ENCODE measurements around the gene NRXN3. TPM values are rescaled to one million over a fixed set of nuclear protein-coding genes. Genes with fewer than 3 reads are reported as not detected.

Gene NRXN3
- total and polyA plus RNA-seq, 2 of the 13 experiments (the other 11 are each of a cell fraction or from before 2014, with no cell fraction given), result 0.03 TPM; not detected in 1

DNA sequence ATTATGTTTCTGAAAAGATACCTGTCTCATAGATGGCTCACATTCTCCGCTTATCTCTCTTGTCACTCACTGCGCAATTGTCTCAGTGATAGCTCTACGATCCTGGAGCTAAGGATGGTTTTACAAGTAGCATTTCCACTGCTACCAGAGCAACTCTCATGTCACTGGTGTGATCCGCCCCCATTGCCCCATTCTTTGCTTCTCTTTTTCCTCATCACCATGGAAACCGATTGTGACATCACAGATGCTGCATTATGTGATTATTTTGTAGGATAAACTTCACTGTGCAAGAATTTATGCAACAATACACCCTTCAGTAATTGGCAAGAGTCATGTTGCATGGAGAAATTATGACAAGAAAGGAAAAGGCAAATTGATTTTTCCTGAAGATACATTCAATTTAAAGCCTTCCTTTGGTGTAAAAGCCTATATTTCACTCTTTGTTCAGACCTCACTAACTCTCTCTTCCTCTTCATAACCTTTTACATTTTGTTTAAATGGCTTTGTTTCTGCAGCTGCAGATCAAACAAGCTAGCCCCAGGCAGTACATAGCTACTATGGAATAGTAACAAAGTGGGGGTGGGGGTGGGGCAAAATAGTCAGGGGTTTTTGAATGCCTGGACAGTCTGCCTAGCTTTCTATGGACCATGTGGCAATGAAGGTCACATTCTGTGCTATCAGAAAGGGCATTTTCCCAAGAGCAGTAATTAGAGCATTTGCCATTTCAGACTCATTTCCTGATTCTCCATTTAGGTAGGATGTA is 539.8 kb downstream of the NRXN3 start:
- FAIRE-seq (no peak), DNase-seq (ENCODE audit: low spot score) (no peak), ATAC-seq (no peak)
- WGBS (ENCODE audit: low lambda C conversion rate), result 42% methylated on average over 5 of the region's 5 CpGs
- CTCF ChIA-PET (ENCODE audit: low intra/inter-chr PET ratio, low total read pairs), result no interaction called here
- Histone ChIP-seq H2AFZ (ENCODE audit: low read length) (no peak overlapping the region), H3K4me2 (ENCODE audit: low read depth, low read length) (no peak overlapping the region), H3K4me3 (replicated peaks in 1 of 3; ENCODE audit: insufficient read depth in 1 of 3, low read depth in 2 of 3, low read length in 3 of 3) (no peak overlapping the region), H3K79me2 (ENCODE audit: insufficient read depth, low read length) (no peaks in the 10 kb centered on the region), H3K9me3 (ENCODE audit: low read length) (no peaks in the 10 kb centered on the region), H3K27ac (ENCODE audit: extremely low read length, insufficient read depth, low read length) (no peak overlapping the region), H3K36me3 (replicated peaks in 1 of 2; ENCODE audit: control insufficient read depth in 1 of 2, insufficient read depth in 2 of 2, low read length in 2 of 2) (no peaks in the 10 kb centered on the region), H4K20me1 (ENCODE audit: insufficient read depth, low read length) (no peaks in the 10 kb centered on the region), H3K9ac (ENCODE audit: insufficient read depth, low read depth, low read length) (no peak overlapping the region), H3K4me1 (ENCODE audit: insufficient read depth, low read length) (no peaks in the 10 kb centered on the region), H3K27me3 (ENCODE audit: control insufficient read depth in 1 of 2, insufficient read depth in 2 of 2, low read length in 2 of 2) (no peaks in the 10 kb centered on the region)
- TF ChIP-seq CREB1 (IDR thresholded peaks at IDR 0.05) (peak; percentile 52), CREB1 (CRISPR knock-in tag; IDR thresholded peaks at IDR 0.05) (no peak), NCOA5 (CRISPR knock-in tag; IDR thresholded peaks at IDR 0.05) (no peak)
- BruUV-seq (replicated peaks), result no TSS peak
- in situ Hi-C loops (cut with HindIII; ENCODE audit: extremely low pct_ligation_motif_present, low pct_unique_long_range_greater_than_20kb) (no loop called here), intact Hi-C loops (cut with micrococcal nuclease; ENCODE audit: unreplicated experiment) (no loop called here)
- POLR2A ChIA-PET, result no interaction called here

DNA sequence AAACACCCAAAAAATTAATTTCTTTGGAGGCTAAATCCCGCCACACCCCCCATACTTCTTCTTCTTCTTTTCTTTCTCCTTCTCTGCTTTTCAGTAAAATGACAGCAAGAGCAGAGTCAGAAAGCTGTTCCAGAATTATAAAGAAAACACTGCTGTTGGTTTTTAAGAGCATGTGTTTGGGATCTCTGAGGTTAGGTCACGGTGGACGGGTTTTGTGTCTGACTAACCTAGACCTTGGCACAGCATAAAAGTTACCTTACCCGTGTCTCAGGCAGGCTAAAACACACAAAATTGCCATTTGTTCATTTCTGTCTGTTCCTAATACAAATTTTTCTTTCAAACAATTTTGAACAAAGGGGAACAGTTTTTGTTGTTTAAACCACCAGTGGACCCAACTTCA is 540.8 kb downstream of the NRXN3 start:
- POLR2A ChIA-PET, result no interaction called here
- in situ Hi-C loops (cut with HindIII; ENCODE audit: extremely low pct_ligation_motif_present, low pct_unique_long_range_greater_than_20kb), result no loop called here

More for the DNA sequence above, 540.8 kb downstream of the NRXN3 start:
- DNase-seq (ENCODE audit: low spot score) (no peak), ATAC-seq (no peak), FAIRE-seq (no peak)
- Histone ChIP-seq H3K4me2 (ENCODE audit: low read depth, low read length) (no peak overlapping the region), H3K9me3 (ENCODE audit: low read length) (no peaks in the 10 kb centered on the region), H3K4me1 (ENCODE audit: insufficient read depth, low read length) (no peaks in the 10 kb centered on the region), H3K4me3 (replicated peaks in 1 of 3; ENCODE audit: insufficient read depth in 1 of 3, low read depth in 2 of 3, low read length in 3 of 3) (no peak overlapping the region), H3K27me3 (ENCODE audit: control insufficient read depth in 1 of 2, insufficient read depth in 2 of 2, low read length in 2 of 2) (no peaks in the 10 kb centered on the region), H3K9ac (ENCODE audit: insufficient read depth, low read depth, low read length) (no peak overlapping the region), H3K79me2 (ENCODE audit: insufficient read depth, low read length) (no peaks in the 10 kb centered on the region), H2AFZ (ENCODE audit: low read length) (no peak overlapping the region), H4K20me1 (ENCODE audit: insufficient read depth, low read length) (no peaks in the 10 kb centered on the region), H3K27ac (ENCODE audit: extremely low read length, insufficient read depth, low read length) (no peak overlapping the region), H3K36me3 (replicated peaks in 1 of 2; ENCODE audit: control insufficient read depth in 1 of 2, insufficient read depth in 2 of 2, low read length in 2 of 2) (no peaks in the 10 kb centered on the region)
- CTCF ChIA-PET (ENCODE audit: low intra/inter-chr PET ratio, low total read pairs), result no interaction called here
- WGBS (ENCODE audit: low lambda C conversion rate), result 6% methylated on average over 4 of the region's 4 CpGs
- intact Hi-C loops (cut with micrococcal nuclease; ENCODE audit: unreplicated experiment), result no loop called here
- no TSS peak for BruUV-seq (replicated peaks)
- TF ChIP-seq ZNF7 (CRISPR knock-in tag; IDR thresholded peaks at IDR 0.05) (no peak), KDM4B (CRISPR knock-in tag; IDR thresholded peaks at IDR 0.05) (no peak), HES4 (CRISPR knock-in tag; IDR thresholded peaks at IDR 0.05; ENCODE audit: borderline replicate concordance) (no peak), HOXA3 (CRISPR knock-in tag; IDR thresholded peaks at IDR 0.05) (no peak)
- TF ChIP-seq, protein P1, sequence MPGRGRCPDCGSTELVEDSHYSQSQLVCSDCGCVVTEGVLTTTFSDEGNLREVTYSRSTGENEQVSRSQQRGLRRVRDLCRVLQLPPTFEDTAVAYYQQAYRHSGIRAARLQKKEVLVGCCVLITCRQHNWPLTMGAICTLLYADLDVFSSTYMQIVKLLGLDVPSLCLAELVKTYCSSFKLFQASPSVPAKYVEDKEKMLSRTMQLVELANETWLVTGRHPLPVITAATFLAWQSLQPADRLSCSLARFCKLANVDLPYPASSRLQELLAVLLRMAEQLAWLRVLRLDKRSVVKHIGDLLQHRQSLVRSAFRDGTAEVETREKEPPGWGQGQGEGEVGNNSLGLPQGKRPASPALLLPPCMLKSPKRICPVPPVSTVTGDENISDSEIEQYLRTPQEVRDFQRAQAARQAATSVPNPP (CRISPR knock-in tag; IDR thresholded peaks at IDR 0.05), result no peak
- TF ChIP-seq, protein P2, sequence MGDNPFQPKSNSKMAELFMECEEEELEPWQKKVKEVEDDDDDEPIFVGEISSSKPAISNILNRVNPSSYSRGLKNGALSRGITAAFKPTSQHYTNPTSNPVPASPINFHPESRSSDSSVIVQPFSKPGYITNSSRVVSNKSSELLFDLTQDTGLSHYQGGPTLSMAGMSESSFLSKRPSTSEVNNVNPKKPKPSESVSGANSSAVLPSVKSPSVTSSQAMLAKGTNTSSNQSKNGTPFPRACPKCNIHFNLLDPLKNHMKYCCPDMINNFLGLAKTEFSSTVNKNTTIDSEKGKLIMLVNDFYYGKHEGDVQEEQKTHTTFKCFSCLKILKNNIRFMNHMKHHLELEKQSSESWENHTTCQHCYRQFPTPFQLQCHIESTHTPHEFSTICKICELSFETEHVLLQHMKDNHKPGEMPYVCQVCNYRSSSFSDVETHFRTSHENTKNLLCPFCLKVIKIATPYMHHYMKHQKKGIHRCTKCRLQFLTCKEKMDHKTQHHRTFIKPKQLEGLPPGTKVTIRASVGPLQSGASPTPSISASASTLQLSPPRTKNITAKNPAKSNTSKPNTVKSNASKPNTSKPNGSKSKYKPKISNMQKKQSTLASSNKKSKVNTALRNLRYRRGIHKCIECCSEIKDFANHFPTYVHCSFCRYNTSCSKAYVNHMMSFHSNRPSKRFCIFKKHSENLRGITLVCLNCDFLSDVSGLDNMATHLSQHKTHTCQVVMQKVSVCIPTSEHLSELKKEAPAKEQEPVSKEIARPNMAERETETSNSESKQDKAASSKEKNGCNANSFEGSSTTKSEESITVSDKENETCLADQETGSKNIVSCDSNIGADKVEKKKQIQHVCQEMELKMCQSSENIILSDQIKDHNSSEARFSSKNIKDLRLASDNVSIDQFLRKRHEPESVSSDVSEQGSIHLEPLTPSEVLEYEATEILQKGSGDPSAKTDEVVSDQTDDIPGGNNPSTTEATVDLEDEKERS (CRISPR knock-in tag; IDR thresholded peaks at IDR 0.05), result no peak

All from HepG2 (cell line).